Liver (tissue), 9 donors: ENCODE measurements around the gene FRMD6. TPM values are rescaled to one million over a fixed set of nuclear protein-coding genes. Genes with fewer than 3 reads are reported as not detected.

ENCODE experiments used
- DNase-seq: peaks from one replicate; pipeline ENCODE4 v3.0.0-alpha.2; 2017; ENCODE audit warnings: low spot score
- H3K27ac ChIP-seq, 2 donors: one replicate each; pipeline ENCODE4 v1.7.0; 2013; ENCODE audit warnings: inconsistent platforms in 2 of 2, low read length in 2 of 2, control low read depth in 1 of 2, low read depth in 1 of 2, mild to moderate bottlenecking in 1 of 2
- H3K27me3 ChIP-seq, 4 donors: one replicate each; pipeline versions ENCODE4 v1.6.1 to v1.7.0; 2013; ENCODE audit warnings: low read length in 3 of 4, inconsistent platforms in 1 of 4, mild to moderate bottlenecking in 1 of 4, moderate library complexity in 1 of 4; ENCODE audit not compliant: control insufficient read depth in 4 of 4, insufficient read depth in 4 of 4
- H3K36me3 ChIP-seq, 4 donors: one replicate each; pipeline versions ENCODE4 v1.6.1 to v1.7.0; 2013; ENCODE audit warnings: low read length in 3 of 4, mild to moderate bottlenecking in 3 of 4, low read depth in 1 of 4, moderate library complexity in 1 of 4; ENCODE audit not compliant: control insufficient read depth in 4 of 4, insufficient read depth in 3 of 4
- H3K4me1 ChIP-seq, 4 donors: one replicate each; pipeline versions ENCODE4 v1.6.1 to v1.7.0; 2013; ENCODE audit warnings: low read length in 3 of 4, mild to moderate bottlenecking in 3 of 4, moderate library complexity in 1 of 4; ENCODE audit not compliant: control insufficient read depth in 4 of 4, insufficient read depth in 4 of 4
- H3K4me3 ChIP-seq, 3 donors: one replicate each; pipeline versions ENCODE4 v1.6.1 to v1.7.0; 2013; ENCODE audit warnings: low read length in 3 of 3, control low read depth in 1 of 3, low read depth in 1 of 3, mild to moderate bottlenecking in 1 of 3
- H3K9ac ChIP-seq, 2 donors: one replicate each; pipeline ENCODE4 v1.7.0; 2013; ENCODE audit warnings: low read length in 2 of 2, mild to moderate bottlenecking in 2 of 2, moderate library complexity in 2 of 2, control low read depth in 1 of 2, low read depth in 1 of 2
- H3K9me3 ChIP-seq, 4 donors: one replicate each; pipeline versions ENCODE4 v1.6.1 to v1.7.0; 2013; ENCODE audit warnings: low read length in 3 of 4; ENCODE audit not compliant: control insufficient read depth in 4 of 4
- EGR1 ChIP-seq, 2 donors: IDR thresholded peaks; 2 replicates each; pipeline ENCODE4 v1.6.1; 2016 to 2018; ENCODE audit warnings: antibody characterized with exemption in 2 of 2, low read depth in 2 of 2
- FOXA1 ChIP-seq: IDR thresholded peaks from 2 replicates; pipeline ENCODE4 v1.6.1; 2016; ENCODE audit warnings: antibody characterized with exemption
- FOXA2 ChIP-seq: IDR thresholded peaks from 2 replicates; pipeline ENCODE4 v1.6.1; 2016; ENCODE audit warnings: antibody characterized with exemption
- GABPA ChIP-seq, 2 donors: IDR thresholded peaks in 1 of 2; conservative IDR thresholded peaks in 1 of 2; 2 replicates each; pipeline ENCODE4 v1.6.1; 2016; ENCODE audit warnings: antibody characterized with exemption in 2 of 2, mild to moderate bottlenecking in 1 of 2, moderate library complexity in 1 of 2
- HNF4A ChIP-seq, 2 donors: conservative IDR thresholded peaks; 2 replicates each; pipeline ENCODE4 v1.6.1; 2016; ENCODE audit warnings: antibody characterized with exemption in 2 of 2, mild to moderate bottlenecking in 2 of 2
- HNF4G ChIP-seq: IDR thresholded peaks from 2 replicates; pipeline ENCODE4 v1.6.1; 2016; ENCODE audit warnings: antibody characterized with exemption
- JUND ChIP-seq, 2 donors: IDR thresholded peaks; 2 replicates each; pipeline ENCODE4 v1.6.1; 2016; ENCODE audit warnings: antibody characterized with exemption in 2 of 2
- NR2F2 ChIP-seq: IDR thresholded peaks from 2 replicates; pipeline ENCODE4 v1.6.1; 2016; ENCODE audit warnings: antibody characterized with exemption
- RAD21 ChIP-seq, 2 donors: IDR thresholded peaks; 2 replicates each; pipeline ENCODE4 v1.6.1; 2016; ENCODE audit warnings: antibody characterized with exemption in 2 of 2, mild to moderate bottlenecking in 2 of 2
- RXRA ChIP-seq, 2 donors: IDR thresholded peaks; 2 replicates each; pipeline ENCODE4 v1.6.1; 2017 to 2018; ENCODE audit warnings: antibody characterized with exemption in 2 of 2, mild to moderate bottlenecking in 1 of 2
- SP1 ChIP-seq: IDR thresholded peaks from 2 replicates; pipeline ENCODE4 v1.6.1; 2018; ENCODE audit warnings: antibody characterized with exemption, mild to moderate bottlenecking
- TAF1 ChIP-seq: conservative IDR thresholded peaks from 2 replicates; pipeline ENCODE4 v1.6.1; 2016; ENCODE audit warnings: antibody characterized with exemption, mild to moderate bottlenecking
- YY1 ChIP-seq: IDR thresholded peaks from 2 replicates; pipeline ENCODE4 v1.6.1; 2016; ENCODE audit warnings: antibody characterized with exemption, mild to moderate bottlenecking
- WGBS: extraction: QIAGEN DNeasy Blood & Tissue Kit; methylation state at CpG from one replicate; pipeline ENCODE4 v1.1.7; 2013; 5-methylcytosine and 5-hydroxymethylcytosine counted together
- polyA plus RNA-seq, 2 donors: library from polyadenylated mRNA; stranded (reverse) in 1 of 2; unstranded in 1 of 2; fragments of 200-250 nt in 1 of 2; fragments of >200 nt in 1 of 2; fragmentation: Nextera tagmentation in 1 of 2; extraction: Ambion mirVana in 1 of 2; gene quantifications; one replicate each; pipeline versions ENCODE4 v1.2.1 to v1.2.3, GENCODE V29; 2013 to 2015
- total RNA-seq, 2 donors: library from RNA; depleted of rRNA; stranded (reverse); fragments of >200 nt; gene quantifications; one replicate each; pipeline ENCODE4 v1.2.3, GENCODE V29; 2014
- TF ChIP-seq, protein P1 (sequence below): fragments of 150-350 bp; IDR thresholded peaks from 2 replicates; pipeline ENCODE4 v1.5.1; 2017; ENCODE audit warnings: improper control_type of control experiment, low read depth, low read length; ENCODE audit not compliant: missing input control
- TF ChIP-seq, protein P2 (sequence below): IDR thresholded peaks from 2 replicates; pipeline ENCODE4 v1.6.1; 2016; ENCODE audit warnings: antibody characterized with exemption
- TF ChIP-seq, protein P3 (sequence below): IDR thresholded peaks from 2 replicates; pipeline ENCODE4 v1.6.1; 2016; ENCODE audit warnings: antibody characterized with exemption
- TF ChIP-seq, protein P4 (sequence below): IDR thresholded peaks from 2 replicates; pipeline ENCODE4 v1.6.1; 2016; ENCODE audit warnings: antibody characterized with exemption, mild to moderate bottlenecking
- TF ChIP-seq, protein P5 (sequence below): IDR thresholded peaks from 2 replicates; pipeline ENCODE4 v1.6.1; 2016; ENCODE audit warnings: antibody characterized with exemption
- donor health status: healthy.
- donor health status: healthy.
- donor health status: healthy.
- donor health status: healthy.
- donor health status: healthy.

FRMD6 gene
- total and polyA plus RNA-seq, 4 donors = 2.4 to 10.0 (median 3.4) TPM

DNA sequence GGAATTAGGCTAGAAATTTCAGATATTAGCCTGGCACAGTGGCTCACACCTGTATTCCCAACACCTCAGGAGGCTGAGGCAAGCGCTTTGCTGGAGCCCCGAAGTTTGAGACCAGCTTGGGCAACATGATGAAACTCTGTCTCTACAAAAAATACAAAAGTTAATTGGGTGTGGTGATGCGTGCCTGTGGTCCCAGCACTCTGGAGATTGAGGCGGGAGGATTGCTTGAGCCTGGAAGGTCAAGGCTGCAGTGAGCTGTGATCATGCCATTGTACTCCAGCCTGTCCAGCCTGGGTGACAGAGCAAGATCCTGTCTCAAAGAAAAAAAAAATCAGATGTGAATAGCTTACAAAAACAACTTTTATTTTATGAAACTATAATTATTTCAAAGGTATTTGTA lies 15.1 kb downstream of the FRMD6 start:
- Histone ChIP-seq H3K27me3 (no peaks in the 10 kb centered on the region), H3K36me3 (peaks cover 0 to 1% (median 0%) of the 10 kb centered on the region in 4 donors), H3K4me3 (no peak overlapping the region), H3K9me3 (no peaks in the 10 kb centered on the region), H3K4me1 (no peaks in the 10 kb centered on the region), H3K27ac (no peak overlapping the region), H3K9ac (no peak overlapping the region)
- TF ChIP-seq RXRA (IDR thresholded peaks at IDR 0.05) (no peak), NR2F2 (no peak), FOXA1 (no peak), HNF4A (conservative IDR thresholded peaks at IDR 0.05) (no peak), RAD21 (IDR thresholded peaks at IDR 0.05) (no peak), EGR1 (IDR thresholded peaks at IDR 0.05; ENCODE audit: low read depth in 2 of 2) (no peak), YY1 (no peak), SP1 (no peak)
- TF ChIP-seq, protein P1, sequence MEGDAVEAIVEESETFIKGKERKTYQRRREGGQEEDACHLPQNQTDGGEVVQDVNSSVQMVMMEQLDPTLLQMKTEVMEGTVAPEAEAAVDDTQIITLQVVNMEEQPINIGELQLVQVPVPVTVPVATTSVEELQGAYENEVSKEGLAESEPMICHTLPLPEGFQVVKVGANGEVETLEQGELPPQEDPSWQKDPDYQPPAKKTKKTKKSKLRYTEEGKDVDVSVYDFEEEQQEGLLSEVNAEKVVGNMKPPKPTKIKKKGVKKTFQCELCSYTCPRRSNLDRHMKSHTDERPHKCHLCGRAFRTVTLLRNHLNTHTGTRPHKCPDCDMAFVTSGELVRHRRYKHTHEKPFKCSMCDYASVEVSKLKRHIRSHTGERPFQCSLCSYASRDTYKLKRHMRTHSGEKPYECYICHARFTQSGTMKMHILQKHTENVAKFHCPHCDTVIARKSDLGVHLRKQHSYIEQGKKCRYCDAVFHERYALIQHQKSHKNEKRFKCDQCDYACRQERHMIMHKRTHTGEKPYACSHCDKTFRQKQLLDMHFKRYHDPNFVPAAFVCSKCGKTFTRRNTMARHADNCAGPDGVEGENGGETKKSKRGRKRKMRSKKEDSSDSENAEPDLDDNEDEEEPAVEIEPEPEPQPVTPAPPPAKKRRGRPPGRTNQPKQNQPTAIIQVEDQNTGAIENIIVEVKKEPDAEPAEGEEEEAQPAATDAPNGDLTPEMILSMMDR = no peak
- TF ChIP-seq, protein P2, sequence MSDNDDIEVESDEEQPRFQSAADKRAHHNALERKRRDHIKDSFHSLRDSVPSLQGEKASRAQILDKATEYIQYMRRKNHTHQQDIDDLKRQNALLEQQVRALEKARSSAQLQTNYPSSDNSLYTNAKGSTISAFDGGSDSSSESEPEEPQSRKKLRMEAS = no peak
- TF ChIP-seq, protein P3, sequence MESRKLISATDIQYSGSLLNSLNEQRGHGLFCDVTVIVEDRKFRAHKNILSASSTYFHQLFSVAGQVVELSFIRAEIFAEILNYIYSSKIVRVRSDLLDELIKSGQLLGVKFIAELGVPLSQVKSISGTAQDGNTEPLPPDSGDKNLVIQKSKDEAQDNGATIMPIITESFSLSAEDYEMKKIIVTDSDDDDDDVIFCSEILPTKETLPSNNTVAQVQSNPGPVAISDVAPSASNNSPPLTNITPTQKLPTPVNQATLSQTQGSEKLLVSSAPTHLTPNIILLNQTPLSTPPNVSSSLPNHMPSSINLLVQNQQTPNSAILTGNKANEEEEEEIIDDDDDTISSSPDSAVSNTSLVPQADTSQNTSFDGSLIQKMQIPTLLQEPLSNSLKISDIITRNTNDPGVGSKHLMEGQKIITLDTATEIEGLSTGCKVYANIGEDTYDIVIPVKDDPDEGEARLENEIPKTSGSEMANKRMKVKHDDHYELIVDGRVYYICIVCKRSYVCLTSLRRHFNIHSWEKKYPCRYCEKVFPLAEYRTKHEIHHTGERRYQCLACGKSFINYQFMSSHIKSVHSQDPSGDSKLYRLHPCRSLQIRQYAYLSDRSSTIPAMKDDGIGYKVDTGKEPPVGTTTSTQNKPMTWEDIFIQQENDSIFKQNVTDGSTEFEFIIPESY = no peak
- TF ChIP-seq, protein P4, sequence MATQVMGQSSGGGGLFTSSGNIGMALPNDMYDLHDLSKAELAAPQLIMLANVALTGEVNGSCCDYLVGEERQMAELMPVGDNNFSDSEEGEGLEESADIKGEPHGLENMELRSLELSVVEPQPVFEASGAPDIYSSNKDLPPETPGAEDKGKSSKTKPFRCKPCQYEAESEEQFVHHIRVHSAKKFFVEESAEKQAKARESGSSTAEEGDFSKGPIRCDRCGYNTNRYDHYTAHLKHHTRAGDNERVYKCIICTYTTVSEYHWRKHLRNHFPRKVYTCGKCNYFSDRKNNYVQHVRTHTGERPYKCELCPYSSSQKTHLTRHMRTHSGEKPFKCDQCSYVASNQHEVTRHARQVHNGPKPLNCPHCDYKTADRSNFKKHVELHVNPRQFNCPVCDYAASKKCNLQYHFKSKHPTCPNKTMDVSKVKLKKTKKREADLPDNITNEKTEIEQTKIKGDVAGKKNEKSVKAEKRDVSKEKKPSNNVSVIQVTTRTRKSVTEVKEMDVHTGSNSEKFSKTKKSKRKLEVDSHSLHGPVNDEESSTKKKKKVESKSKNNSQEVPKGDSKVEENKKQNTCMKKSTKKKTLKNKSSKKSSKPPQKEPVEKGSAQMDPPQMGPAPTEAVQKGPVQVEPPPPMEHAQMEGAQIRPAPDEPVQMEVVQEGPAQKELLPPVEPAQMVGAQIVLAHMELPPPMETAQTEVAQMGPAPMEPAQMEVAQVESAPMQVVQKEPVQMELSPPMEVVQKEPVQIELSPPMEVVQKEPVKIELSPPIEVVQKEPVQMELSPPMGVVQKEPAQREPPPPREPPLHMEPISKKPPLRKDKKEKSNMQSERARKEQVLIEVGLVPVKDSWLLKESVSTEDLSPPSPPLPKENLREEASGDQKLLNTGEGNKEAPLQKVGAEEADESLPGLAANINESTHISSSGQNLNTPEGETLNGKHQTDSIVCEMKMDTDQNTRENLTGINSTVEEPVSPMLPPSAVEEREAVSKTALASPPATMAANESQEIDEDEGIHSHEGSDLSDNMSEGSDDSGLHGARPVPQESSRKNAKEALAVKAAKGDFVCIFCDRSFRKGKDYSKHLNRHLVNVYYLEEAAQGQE = no peak
- TF ChIP-seq, protein P5, sequence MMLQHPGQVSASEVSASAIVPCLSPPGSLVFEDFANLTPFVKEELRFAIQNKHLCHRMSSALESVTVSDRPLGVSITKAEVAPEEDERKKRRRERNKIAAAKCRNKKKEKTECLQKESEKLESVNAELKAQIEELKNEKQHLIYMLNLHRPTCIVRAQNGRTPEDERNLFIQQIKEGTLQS = no peak
- no peak for DNase-seq
- 89% methylated on average over 4 of the region's 4 CpGs for WGBS

DNA sequence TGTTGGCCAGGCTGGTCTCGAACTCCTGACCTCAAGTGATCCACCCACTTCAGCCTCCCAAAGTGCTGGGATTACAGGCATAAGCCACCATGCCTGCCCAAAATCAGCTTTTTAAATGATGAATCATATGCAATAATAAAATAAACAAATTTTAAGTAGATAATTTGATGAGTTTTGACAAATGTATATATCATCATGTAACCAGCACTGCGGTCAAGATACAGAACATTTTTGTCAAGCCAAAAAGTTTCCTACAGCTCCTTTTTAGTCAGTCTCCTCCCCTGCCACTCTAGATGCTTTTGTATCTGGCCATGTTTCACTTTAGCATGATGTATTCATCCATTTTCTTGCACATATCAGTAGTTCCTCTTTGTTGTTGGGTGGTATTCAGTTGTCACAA lies 17.2 kb downstream of the FRMD6 start:
- 96% methylated on average over 2 of the region's 2 CpGs for WGBS
- no peaks in the 10 kb centered on the region for H3K9me3 ChIP-seq
- DNase-seq = no peak
- no peak overlapping the region for H3K9ac ChIP-seq
- H3K27ac ChIP-seq = no peak overlapping the region
- H3K27me3 ChIP-seq = no peaks in the 10 kb centered on the region
- H3K4me1 ChIP-seq = no peaks in the 10 kb centered on the region
- H3K4me3 ChIP-seq = no peak overlapping the region
- no peaks in the 10 kb centered on the region for H3K36me3 ChIP-seq
- TF ChIP-seq JUND (IDR thresholded peaks at IDR 0.05) (no peak), RXRA (IDR thresholded peaks at IDR 0.05) (no peak), SP1 (no peak), YY1 (no peak), HNF4G (no peak), GABPA (IDR thresholded peaks at IDR 0.05 in 1 of 2, conservative IDR thresholded peaks at IDR 0.05 in 1 of 2) (no peak), FOXA2 (no peak), TAF1 (no peak), HNF4A (conservative IDR thresholded peaks at IDR 0.05) (no peak)
- TF ChIP-seq, protein P1 = no peak
- TF ChIP-seq, protein P2 = no peak
- TF ChIP-seq, protein P3 = no peak
